ENCODE data around the gene NOL8.

GRCh38 chr9:92313624-92314012, 11.5 kb downstream of the NOL8 start:
- no peak for TF ChIP-seq CTCF (IDR thresholded peaks at IDR 0.05; ENCODE audit: borderline replicate concordance, extremely low read depth, low read length, poor library complexity, severe bottlenecking)
- TF ChIP-seq EZH2 (IDR thresholded peaks at IDR 0.05; ENCODE audit: borderline replicate concordance, low read depth, low read length, severe bottlenecking) = no peak

Measured in DND-41 (cell line).